ENCODE results near the gene ATG2A.

Gene ATG2A

DNA sequence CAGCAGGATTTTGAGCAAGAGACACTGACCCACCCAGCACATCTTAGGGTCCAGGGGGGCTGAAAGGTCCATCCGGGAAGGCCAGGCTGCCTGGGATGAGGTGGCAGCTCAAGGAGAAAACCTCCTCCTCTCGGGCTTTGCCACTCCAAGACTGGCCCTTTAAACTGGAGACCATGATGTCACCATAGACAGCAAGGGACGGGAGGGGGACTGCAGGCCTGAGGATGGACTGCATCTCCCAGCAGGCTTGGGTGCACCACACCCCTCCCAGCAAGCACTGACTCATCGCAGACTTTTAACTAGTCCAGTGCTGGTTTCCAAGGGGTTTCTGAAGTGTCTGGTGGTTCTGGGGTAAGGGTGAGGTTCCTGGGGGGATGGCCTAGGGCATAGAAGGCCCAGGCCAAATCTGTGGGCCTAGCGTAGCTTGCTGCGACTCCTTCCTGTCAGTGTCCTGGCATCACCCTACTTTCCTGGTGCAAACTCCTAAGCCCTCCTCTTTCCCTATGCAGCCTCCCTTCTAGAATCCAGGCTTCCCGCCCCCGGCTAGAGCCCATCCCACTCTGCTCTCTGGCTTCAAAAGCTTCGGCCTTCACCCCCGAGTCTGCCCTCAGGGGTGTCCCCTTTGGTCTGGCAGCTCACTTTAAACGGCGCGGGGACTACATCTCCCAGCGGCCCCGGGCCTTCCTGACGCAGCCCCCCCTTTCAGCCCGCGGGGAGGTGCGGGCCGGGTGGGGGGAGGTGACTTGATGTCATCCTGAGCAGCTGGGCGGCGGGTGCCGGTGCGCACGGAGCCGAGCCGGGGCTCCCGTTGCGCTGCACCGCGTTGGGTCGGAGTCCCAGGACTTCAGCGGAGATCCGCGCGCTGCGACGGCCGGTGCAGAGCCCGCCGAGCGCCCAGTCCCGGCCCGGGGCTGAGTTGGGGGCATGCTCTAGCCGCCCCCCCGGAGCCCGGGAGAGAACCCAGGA lies 7.2 kb upstream of the ATG2A start, which contains the start of gene PPP2R5B:
PPP2R5B (plus strand) TSS at position 746 of the 966 bp plus-strand sequence. CDS start 1,046 bp downstream, outside the sequence.
- TF ChIP-seq, protein P1, sequence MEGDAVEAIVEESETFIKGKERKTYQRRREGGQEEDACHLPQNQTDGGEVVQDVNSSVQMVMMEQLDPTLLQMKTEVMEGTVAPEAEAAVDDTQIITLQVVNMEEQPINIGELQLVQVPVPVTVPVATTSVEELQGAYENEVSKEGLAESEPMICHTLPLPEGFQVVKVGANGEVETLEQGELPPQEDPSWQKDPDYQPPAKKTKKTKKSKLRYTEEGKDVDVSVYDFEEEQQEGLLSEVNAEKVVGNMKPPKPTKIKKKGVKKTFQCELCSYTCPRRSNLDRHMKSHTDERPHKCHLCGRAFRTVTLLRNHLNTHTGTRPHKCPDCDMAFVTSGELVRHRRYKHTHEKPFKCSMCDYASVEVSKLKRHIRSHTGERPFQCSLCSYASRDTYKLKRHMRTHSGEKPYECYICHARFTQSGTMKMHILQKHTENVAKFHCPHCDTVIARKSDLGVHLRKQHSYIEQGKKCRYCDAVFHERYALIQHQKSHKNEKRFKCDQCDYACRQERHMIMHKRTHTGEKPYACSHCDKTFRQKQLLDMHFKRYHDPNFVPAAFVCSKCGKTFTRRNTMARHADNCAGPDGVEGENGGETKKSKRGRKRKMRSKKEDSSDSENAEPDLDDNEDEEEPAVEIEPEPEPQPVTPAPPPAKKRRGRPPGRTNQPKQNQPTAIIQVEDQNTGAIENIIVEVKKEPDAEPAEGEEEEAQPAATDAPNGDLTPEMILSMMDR (conservative IDR thresholded peaks at IDR 0.05): no peak
- peak within 1 kb of the TSS; percentile 89 for H3K27ac ChIP-seq

GRCh38 chr11:64923151-64923661 lies 6.2 kb upstream of the ATG2A start:
- peak overlapping the region; percentile 89 for H3K27ac ChIP-seq
- TF ChIP-seq, protein P1 (conservative IDR thresholded peaks at IDR 0.05): no peak

DNA sequence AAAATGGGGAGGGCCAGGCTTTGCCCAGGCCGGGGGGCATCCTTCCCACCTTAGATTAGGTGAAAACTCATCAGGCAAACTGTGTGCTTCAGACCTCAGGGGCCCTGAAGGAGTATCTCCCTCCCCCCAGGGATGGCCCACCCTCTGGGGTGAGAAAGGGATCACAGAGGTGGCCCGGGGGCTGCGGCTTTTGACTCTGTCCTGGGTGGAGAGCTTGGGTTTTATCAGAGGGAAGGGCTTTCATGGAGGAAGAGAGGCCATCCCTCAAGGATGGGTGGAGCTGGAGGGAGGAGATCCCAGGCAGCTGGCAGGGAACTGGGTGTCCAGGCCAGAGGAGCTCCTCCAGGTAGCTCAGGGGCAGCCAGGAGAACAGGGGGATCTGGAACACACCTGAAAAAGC lies 4.4 kb upstream of the ATG2A start:
- TF ChIP-seq, protein P1 (conservative IDR thresholded peaks at IDR 0.05): no peak
- no peak overlapping the region for H3K27ac ChIP-seq

DNA sequence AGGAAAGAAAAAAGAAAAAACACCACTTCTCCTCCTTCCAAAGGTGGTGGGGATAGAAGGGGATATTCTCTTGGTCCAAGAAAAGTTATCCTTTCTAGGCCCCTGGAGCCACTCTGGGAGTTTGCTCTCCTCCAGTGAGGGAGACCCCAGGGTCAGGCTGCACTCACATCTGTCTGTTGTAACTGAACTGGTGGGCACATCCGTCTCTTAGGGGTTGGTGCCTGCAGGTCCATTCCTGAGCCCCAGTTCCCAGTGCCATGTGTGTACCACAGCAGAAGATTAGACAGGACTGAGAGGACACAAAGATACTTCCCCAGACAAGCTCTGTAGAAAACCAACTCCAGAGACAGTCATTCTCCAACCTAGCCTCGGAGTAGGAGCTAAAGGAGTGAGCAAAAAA lies 3.1 kb upstream of the ATG2A start:
- H3K27ac ChIP-seq: no peak overlapping the region
- TF ChIP-seq, protein P1 (conservative IDR thresholded peaks at IDR 0.05): no peak

- no peak overlapping the region for H3K27ac ChIP-seq
Measured at GRCh38 chr11:64919627-64920026, 2.6 kb upstream of the ATG2A start.

GRCh38 chr11:64918017-64918416 lies 1.0 kb upstream of the ATG2A start:
- H3K27ac ChIP-seq: peak overlapping the region; percentile 91
- TF ChIP-seq, protein P1 (conservative IDR thresholded peaks at IDR 0.05): peak; percentile 48

More at GRCh38 chr11:64919627-64920026, 2.6 kb upstream of the ATG2A start:
- TF ChIP-seq, protein P1 (conservative IDR thresholded peaks at IDR 0.05): no peak

DNA sequence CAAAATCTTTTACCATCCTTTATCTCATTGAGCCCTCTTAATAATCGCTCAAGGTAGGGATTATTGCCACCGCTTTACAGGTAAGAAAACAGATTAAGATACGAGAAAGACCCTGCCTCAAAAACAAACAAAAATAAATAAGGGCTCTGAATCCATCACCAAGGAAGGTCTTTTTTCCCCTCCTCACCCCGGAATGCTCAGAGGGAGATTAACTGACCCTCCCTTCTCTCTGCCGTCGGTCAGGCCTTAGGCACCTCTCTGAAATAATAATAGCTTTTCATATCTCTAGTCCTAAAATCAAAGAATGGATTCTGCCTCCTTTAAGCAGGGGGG lies 620 bp upstream of the ATG2A start:
- peak overlapping the region; percentile 91 for H3K27ac ChIP-seq
- TF ChIP-seq, protein P1 (conservative IDR thresholded peaks at IDR 0.05): no peak

All from VCaP (cell line).